Hypothalamus (tissue), 51 donors: ENCODE measurements around the gene STK25.
A peak's percentile ranks its signal among the peaks of the same experiment; 100 is the strongest.
"Not testable (repeated sequence)": the region's sequence is repeated elsewhere in the genome, so short reads cannot be mapped to it uniquely, and the experiment has no call there.

Experiments
- DNase-seq, 51 donors: peaks; one replicate each; lab custom pipeline; 2025; lab: John Stamatoyannopoulos, UW

Gene STK25

DNA sequence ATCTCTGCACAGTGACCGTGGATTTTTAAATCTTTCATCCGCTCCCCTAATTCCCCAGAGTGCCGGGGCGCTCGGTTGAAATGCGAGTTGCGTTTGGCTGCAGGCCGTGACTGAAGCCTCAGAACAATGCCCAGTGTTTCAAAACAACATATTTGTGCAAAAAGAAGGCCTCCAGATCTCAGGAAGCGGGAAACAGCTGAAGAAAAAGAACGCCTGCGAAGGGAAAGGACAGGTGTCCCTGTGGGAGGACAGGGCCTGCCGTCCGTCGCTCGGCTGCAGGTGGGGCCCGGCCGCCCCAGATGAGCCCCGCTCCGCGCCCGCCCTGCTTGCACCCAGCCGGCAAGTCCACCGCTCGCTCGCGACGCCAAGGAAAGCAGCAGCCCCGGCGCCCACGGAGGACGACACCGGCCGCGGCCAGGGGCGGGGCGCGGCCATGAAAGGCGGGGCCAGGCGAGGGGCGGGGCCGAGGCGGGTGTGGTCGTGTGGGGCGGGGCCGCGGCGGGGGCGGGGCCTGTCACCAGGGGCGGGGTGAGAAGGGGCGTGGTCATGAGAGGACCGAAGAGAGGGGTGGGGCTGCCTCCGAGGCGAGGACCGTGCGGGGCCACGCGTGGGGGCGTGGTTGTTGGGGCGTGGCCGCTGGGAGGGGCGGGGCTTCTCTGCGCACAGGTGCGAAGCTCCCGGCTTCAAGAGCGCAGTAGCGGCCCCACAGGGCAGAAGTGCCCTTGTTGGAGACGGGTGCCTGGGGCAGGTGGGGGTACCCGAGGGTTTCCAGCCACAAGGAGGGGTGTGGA is 32.6 kb upstream of the STK25 start:
- peak in 30 of 51 donors; percentile 17 to 79 (median 40) for DNase-seq

DNA sequence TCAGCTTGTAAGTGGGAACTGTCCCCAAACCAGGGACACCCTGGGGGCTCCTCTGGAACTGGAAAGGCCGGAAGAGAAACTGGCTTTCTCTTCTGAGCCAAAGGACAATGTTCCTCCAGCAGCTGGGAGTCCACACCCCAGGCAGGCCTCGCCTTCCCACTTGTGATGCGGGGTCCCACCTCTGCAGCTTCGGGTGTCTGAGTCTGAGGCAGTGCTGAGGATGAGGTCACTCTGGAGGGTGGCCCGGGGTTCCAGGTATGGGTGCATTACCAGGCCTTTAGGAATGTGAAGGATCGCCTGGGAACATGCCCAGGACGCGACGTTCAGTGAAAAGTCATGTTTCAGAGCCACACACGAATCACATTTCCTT is 32.0 kb upstream of the STK25 start:
- peak in 1 of 51 donors; percentile 7 for DNase-seq

DNA sequence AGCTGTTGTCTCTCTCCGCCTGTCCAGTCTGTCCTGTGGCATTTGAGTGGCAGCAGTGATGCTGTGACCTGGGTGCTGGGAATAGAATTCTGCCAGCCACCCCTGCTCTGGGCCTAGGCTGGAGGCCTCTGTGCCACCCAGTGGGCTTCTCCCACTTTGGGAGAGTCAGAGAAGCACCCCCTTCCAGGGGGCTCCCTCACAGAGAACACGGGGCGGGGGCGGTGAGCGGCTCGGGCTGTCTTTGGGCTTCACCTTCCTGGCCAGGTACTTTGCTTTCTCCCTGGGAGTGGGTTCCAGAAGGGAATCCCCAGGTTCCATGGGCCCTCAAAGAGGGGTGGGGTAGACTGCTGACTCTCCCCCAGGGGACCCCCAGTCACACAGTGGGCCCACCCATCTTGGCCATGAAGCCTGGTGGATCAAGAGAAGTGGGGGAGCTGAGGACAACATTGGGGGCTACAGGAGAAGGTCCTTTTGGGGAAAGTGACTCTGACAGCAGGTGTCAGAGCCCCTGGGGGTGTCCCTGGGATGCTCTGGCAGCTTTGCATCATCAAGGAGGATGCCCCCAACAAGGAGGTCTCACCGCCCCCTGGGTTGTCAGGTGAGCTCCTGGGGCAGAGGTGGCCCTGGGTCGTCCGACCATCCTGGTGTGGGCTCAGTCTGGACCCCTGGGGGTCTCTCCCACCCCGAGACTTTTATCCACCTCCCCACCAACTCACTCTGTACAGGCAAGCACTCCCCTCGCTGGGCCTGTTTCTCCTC is 31.4 kb upstream of the STK25 start:
- DNase-seq, result no peak

DNA sequence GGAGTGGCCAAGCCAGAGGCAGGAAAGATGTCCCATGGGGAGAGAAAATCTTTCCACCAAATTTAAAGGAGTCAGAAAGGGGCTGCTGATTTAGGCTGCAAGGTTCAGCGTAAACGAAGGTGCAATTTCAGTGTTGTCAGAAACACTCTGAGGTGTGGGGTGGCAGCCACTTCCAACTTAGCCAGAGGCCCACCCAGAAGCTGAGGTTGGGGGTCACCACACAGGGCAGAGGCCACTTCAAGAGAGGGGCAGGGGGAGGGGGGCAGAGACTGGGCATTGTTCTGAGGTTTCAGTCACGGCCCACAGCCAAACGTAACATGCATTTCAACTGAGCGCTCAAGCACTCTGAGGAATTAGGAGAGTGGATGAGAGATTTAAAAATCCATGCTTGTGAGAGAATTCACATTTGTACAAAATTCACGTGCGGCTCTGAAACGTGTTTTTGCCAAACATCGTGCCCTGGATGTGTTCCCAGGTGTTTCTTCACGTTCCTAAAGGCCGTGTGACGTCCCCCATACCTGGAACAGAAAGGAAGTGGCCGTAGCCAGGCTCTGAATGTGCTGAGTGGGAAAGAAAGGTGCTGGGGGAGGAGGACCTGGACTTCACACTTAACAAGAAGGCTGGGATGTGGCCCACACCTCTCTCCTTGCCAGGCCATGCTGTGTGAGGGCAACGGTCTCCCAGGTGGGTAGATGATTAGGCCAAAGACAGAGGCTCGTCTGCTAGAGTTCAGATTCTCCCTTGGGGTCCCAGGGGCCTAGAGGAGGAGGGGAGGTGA is 30.6 kb upstream of the STK25 start:
- no peak for DNase-seq

DNA sequence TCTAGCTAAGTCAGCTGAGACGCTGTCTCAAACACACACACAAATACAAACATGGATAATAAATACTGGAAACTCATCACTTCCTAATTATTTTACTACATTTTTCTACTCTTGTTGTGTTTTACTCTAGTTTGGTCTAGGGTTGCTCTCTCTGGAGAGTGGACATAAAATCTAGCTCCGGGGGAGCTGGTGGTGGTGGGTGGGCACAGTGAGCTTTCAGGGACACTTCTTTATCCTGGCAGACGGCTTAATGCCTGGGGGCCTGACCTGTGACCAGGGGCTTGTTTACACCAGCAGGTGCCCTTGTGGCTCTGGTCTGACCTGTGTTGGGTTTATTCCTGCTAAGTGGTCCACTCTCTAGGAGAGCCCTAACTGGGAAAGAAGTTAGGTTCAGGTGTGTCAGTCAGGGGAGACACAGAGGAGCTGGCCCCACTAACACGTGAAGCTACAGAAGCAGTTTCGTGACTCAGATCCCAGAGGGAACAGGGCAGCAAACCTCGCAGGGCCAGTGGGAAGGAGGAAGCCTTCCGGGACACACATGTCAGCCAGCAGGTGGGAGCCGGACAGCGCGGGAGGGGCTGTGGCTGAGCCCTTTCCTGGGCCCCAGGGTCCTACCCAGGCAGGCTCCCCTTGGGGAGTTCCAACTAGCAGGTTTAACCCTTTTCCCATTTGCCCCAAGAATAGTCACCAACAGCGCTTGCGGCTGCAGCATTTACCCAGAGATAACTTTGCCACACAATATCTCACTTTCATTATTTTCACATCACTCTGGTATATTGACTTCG is 27.7 kb upstream of the STK25 start:
- no peak for DNase-seq

DNA sequence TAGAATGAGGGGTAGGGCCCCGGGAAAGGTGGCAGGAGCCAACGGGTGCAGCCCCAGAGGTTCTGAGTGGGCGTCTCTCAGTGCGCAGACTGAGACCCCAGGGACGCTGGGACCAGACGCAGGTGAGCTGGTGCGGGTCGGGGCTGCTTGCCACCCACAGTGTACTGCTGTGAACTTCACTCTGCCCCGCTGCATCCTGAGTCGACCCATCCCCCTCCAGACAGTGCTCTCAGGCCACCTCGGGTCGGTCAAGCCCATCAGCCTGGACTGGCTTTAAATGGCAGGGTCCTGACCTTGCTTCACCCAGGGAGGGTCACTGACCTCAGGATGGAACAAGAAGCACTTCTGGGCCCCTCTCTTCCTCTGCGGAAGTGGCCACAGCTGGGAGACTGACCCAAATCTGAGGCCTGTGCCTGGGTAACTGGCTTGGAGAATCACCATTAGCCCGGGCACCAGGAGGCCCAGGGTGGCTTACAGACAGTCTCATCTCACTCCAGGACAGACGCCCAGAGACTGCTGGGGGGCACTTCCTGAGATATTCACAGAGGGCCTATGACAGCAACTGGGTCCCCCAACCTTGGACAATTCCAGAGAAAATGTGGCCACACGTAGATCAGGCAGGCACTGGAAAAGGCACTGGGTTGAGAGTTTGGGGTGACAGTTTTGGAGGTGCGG is 26.5 kb upstream of the STK25 start:
- no peak for DNase-seq

DNA sequence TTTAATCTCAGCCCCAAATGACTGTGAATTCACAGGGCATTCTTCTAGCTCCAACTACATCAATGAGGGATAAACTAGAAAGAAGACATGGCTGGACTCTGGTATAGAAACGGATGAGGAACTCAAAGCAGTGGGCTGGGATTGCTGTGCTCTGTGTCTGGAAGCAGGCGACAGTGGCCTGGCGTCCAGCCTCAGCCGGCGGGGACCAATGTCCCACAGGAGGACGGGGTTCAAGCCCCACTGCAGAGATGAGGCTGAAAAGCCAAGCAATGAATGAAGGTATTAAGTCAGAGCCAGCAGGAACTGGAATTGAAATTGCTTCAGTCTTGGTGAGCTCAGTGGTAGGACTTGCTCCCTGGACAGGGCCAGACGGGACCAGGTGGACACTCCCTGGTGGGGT is 25.9 kb upstream of the STK25 start:
- no peak for DNase-seq

DNA sequence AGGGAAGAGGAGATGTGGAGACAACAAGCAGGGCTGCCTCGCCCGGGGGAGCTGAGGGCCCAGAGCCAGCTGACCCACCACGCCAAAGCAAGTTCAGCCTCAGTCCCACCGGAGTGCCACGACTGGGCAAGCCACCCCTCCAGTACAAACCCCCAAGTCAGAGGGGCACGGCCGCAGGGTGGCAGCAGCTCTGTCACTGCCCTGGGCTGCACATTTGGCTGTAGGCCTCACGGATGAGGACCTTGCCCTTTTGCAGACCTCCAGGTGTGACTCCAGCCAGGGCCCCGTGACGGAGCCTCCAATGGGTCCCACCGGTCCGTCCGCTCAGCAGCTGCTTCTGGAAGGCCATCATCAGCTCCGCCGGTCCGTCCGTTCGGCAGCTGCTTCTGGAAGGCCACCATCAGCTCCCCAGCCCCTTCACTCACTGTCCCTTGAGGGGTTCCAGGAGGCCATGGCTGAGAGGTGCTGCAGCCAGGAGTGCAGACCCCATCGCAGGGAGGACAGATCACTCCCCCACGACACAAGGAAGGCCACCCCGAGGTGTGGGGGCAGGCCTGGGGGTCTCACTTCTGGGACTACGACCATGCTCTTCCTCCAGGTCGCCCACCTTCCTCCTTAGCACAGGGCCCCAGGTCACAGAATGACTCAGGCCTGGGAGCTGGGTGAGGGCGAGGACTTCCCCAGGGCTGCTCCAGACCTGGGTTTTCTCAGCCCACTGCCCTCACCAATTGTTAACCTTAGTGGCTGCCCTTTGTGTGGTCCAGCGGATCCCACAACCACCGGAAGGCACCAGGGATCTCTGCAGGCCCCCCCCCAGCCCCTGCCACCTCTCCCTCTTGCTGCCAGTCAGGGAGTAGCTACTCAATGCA is 24.6 kb upstream of the STK25 start:
- no peak for DNase-seq

DNA sequence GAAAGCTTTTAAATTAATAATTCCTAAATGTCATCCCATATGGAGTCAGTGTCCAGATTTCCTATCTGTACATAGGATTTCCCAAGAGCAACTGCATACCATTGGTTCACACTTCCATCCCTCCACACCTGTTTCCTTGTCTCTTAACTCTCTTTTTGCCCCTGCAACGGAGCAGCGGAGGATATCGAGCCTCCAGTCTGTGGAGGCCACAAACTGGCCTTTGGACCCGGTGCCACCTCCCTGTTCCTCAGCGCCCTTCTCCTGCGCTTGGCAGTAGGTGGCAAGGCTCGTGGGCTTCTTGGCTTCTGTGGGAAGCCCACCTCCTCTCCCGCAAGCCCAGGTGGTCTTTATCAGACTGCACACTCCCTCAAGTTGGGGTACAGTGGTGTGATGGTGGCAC is 23.8 kb upstream of the STK25 start:
- DNase-seq, result no peak

DNA sequence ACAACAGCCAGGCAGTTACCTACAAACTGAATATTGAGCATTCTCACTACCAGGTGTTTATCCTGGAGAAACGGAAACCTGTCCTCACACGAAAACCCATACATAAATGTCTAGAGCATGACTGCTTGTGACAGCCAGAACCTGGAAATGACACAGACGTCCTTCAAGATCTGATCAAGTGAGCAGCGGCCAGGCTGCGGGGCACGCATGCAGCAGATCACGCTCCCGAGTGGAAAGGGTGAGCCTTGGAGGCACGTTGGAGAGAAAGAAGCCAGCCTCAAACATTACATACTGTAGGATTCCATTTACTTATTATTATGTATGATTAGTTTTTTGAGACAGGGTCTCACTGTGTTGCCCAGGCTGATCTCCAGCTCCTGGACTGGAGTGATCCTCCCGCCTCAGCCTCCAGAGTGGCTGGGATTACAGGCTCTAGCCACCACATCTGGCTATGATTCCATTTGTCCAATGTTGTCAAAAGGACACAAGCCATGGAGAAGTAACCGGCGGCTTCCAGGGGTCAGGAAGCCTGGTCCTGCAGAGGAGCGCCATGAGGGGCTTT is 22.9 kb upstream of the STK25 start:
- no peak for DNase-seq

DNA sequence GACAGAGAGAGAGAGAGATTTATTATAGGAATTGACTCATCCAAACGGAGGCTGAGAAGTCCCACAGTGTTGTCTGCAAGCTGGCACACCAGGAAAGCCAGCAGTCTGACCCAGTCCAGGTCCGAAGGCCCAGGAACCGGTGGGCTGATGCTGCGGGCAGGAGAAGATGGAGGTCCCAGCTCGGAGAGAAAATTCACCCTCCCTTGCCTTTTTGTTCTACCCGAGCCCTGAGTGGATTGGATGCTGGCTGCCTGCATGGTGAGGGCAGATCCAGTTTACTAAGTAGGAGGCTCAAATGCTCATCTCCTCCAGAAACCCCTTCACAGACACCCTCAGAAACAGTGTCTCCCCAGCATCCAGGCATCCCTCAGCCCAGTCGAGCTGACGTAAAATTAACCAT is 22.2 kb upstream of the STK25 start:
- DNase-seq, result no peak

DNA sequence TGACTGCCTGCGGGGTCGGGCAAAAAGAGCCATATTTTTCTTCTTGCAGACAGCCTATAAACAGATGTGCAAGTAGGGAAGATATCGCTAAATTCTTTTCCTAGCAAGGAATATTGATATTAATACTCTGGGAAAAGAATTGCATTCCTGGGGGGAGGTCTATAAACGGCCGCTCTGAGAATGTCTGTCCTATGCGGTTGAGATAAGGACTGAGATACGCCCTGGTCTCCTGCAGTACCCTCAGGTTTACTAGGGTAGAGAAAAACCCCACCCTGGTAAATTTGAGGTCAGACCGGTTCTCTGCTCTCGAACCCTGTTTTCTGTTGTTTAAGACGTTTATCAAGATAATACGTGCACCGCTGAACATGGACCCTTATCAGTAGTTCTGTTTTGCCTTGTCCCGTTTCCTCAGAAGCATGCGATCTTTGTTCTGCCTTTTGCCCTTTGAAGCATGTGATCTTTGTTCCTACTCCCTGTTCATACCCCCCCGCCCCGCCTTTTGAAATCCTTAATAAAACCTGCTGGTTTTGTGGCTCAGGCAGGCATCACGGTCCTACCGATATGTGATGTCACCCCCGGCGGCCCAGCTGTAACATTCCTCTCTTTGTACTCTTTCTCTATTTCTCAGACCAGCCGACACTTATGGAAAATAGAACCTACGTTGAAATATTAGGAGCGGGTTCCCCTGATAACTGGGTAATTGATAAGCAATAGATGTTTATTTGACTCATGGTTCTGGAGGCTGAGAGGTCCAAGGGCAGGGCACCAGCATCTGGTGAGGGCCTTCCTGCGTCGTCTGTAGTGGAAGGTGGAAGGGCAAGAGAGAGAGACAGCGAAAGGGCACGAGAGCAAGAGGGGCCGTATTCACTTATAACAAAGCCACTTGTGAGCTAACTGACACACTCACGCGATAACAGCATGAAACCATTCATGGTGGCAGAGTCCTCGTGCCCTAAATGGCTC is 17.7 kb upstream of the STK25 start:
- DNase-seq, result not testable (repeated sequence)

DNA sequence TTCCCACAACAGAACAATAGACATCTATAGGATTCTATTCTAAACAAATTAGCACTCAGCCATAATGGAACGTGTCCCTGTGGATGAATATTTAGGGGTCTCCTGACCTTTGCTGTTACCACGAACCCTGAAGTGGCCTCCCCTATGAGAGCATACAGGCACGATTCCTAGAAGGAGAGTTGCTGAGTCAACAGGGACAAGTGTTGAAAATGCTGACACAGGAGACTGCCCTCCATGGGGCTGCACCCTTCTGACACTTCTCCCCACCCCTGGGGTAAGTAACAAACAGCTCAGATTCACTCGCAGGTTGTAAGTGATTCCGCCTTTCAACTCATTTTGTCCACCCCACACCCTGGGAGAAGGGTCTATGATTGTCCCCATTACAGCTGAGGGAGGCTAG is 14.1 kb upstream of the STK25 start:
- no peak for DNase-seq

DNA sequence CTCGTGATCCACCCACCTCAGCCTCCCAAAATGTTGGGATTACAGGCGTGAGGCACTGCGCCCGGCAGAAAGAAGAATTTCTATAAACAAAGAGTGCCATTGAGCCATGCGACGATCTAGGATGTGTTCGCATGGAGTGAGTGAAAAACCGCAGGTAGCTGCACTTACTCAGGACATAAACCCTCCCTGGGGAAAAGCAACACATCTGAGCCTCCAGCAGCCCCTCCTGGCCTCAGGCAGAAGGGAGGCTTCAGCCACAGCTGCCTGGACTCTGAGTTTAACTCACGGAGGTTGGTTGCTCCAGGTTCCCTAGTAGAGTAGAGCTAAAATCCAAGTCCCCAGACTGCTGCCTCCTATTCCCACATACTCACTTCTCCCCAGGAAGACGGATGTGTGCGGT is 11.3 kb upstream of the STK25 start:
- DNase-seq, result no peak

DNA sequence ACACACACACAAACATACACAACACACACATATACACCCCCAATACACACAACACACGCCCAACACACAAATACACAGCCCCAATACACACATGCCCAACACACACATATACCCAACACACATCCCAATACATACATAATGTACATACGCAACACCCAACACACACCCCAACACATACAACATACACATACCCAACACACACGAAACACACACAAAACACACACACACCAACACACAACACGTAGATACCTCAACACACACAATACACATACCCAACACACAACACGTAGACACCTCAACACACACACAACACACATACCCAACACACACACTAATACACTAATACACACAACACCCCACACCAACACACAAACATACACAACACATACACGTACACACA is 8.9 kb upstream of the STK25 start:
- DNase-seq, result no peak

DNA sequence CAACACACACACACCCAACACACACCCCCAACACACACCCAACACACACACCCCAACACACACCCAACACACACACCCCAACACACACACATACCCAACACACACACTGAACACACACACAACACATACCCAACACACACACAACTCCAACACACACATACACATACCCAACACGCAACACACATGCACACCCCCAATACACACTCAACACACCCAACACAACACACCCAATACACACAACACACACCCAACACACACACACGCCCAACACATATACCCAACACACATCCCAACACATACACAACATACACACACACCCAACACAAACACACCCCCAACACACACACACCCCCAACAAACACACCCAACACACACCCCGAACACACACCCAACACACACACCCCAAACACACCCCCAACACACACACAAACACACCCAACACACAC is 8.2 kb upstream of the STK25 start:
- no peak for DNase-seq

DNA sequence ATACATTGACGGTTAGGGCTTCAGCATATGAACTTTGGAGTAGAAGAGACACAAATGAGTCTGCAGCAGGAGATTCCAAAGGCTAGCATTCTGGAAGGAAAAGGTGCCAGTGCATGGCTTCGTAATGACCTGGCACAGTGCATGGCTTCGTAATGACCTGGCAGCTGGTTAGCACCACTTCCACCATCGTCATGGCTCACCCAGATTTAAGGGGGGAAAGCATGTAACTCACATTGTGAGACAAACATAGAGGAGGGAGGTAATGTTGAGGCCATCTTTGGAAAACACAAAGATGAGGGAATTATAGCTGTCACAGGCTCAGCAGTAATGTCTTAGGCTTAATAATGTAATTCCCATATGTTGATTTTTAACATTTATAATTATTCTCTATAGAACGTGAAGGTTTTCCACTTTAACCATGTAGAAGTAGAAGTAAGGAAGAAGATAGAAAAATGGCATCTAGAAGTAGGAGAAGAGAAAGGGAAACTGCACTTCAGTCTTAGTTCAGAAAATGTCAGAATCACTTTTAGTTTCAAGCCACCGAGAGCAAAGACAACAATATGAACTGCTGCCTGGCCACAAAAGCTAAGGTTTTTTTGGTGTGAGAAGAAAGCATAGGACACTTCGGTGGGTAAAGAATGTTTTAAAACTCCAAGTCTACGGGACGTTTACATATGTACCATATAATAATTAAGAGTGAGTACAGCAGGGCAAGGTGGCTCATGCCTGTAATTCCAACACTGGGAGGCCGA is 6.8 kb upstream of the STK25 start:
- DNase-seq, result no peak
